Gastrocnemius medialis (tissue), 4 donors: ENCODE measurements around the gene ZNF407.

Experiments
- CTCF ChIP-seq, 5 experiments: fragments of 450-650 bp in 3 of 5; fragments of 200-600 bp in 2 of 5; sonication (generic) in 2 of 5; IDR thresholded peaks in 4 of 5; conservative IDR thresholded peaks in 1 of 5; 1 replicate in 4 of 5; 2 replicates in 1 of 5; pipeline ENCODE4 v1.5.1; 2016 to 2019; ENCODE audit warnings: antibody characterized with exemption in 5 of 5, mild to moderate bottlenecking in 3 of 5, moderate library complexity in 3 of 5
- POLR2A ChIP-seq, 2 donors: fragments of 450-650 bp; IDR thresholded peaks; one replicate each; pipeline ENCODE4 v1.6.1; 2017; ENCODE audit warnings: antibody characterized with exemption in 2 of 2, mild to moderate bottlenecking in 2 of 2, moderate library complexity in 2 of 2

- TF ChIP-seq CTCF (IDR thresholded peaks at IDR 0.05 in 4 of 5, conservative IDR thresholded peaks at IDR 0.05 in 1 of 5) (no peak), POLR2A (IDR thresholded peaks at IDR 0.05) (no peak)
Observed at GRCh38 chr18:74722237-74722636, 124.6 kb downstream of the ZNF407 start.
